T-helper 2 cell treated with Interferon-gamma antibody and Interleukin-4, amounts not matched to agents 100 ng/mL and 5 ng/mL, for 36 hours (primary cell): Measurements from ENCODE around the gene COA3. TPM values are rescaled to one million over a fixed set of nuclear protein-coding genes. Genes with fewer than 3 reads are reported as not detected.
"Not testable (repeated sequence)": the region's sequence is repeated elsewhere in the genome, so short reads cannot be mapped to it uniquely, and the experiment has no call there.

Experiments used
- intact Hi-C: fragments of 100-400 bp; cut with micrococcal nuclease; formaldehyde crosslinking; loops from one replicate; pipeline ENCODE4 v1.15.1; 2023
- total RNA-seq: library from RNA; stranded (reverse); gene quantifications from 2 replicates; pipeline ENCODE4 v1.2.3, GENCODE V29; 2022

COA3 gene
- total RNA-seq, 1 donor from 2014 or later: 48.9 TPM

- intact Hi-C loops: no loop called here
Observed at GRCh38 chr17:42782166-42783061, 16.1 kb downstream of the COA3 start.

GRCh38 chr17:42781639-42782165 lies 16.8 kb downstream of the COA3 start:
- intact Hi-C loops: no loop called here

- intact Hi-C loops: no loop called here
Observed at GRCh38 chr17:42780851-42781638, 17.5 kb downstream of the COA3 start.

GRCh38 chr17:42779936-42780850 lies 18.3 kb downstream of the COA3 start, which contains the start of gene WNK4:
TSS of gene WNK4 (plus strand) at chr17:42780610. CDS start at chr17:42780699, 89 bp downstream.
- intact Hi-C loops: no loop called here

- intact Hi-C loops: no loop called here
Observed at GRCh38 chr17:42779304-42779935, 19.1 kb downstream of the COA3 start.

DNA sequence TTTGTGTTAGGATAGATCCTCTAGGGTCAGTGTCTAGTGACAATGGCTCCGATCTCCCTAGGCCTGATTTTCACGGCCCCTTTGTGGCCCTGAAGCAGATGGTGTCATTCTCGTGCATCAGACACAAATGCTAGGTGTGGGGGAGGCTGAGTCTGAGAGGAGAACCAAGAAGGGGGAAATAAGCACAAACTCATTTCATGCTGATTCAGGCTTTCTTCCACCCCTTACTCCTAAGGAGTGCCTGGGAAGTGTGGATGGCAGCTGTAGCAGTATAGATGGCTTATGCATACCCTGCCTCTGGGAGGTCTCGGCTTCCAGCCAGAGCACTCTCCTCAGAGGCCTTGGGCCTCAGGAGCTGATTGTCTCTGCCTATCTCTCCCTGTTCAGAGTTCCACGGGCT lies 19.9 kb downstream of the COA3 start:
- intact Hi-C loops: no loop called here

GRCh38 chr17:42775534-42776098 lies 22.9 kb downstream of the COA3 start:
- intact Hi-C loops: no loop called here

DNA sequence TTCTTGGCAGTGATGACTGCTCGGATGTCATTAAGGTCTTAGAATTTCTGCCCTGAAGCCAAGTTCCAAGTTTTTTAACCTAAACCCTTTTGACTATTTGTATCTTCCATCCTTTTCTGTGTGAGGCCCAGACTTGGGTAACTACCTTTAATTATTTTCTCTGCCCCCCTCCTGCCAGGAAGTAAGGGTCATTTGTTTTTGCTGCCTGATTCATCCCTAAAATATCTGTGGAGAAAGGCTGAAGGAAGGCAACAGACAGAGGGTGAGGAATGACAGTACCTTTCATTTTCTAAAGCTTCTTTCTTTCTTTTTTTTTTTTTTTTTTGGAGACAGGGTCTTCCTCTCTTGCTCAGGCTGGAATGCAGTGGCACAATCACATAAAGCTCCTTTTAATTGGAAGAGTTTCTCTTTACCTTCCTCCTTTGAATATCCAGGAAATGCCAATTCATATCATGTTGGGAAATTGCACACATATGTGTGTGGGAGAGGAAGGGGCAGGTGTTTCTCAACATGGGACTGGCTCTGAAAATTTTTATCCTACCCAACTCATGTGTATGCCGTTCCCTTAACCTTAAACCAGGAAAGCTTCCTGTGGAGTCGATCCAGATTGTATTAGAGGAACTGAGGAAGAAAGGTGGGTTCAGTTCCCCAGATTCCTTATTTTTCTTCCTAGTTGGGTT lies 24.3 kb downstream of the COA3 start:
- intact Hi-C loops: no loop called here

GRCh38 chr17:42773290-42774035 lies 25.0 kb downstream of the COA3 start, which contains the start of gene VPS25:
TSS of gene VPS25 (plus strand) at chr17:42773449. CDS start at chr17:42773476, 27 bp downstream.
- intact Hi-C loops: loop anchor here (1.0 kb wide), 1 partner anchor 25 kb away; the partner anchor contains the start of genes CNTD1 and COA3

DNA sequence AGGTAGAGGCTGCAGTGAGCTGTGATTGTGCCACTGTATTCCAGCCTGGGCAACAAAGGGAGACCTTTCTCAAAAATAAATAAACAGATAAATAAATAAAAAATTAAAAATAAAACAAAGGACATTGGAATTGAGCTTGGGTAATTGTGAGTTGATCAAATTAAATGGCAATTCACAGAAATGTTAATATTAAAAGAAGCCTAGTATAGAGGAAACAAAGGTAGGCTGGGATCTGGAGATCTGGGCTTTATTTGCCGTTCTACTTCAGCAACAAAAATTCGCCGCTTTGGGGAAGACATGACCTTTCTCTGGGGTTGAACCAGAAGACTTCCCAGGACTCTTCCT lies 25.6 kb downstream of the COA3 start:
- intact Hi-C loops: loop anchor here (1.0 kb wide), 1 partner anchor 25 kb away; the partner anchor contains the start of genes CNTD1 and COA3

DNA sequence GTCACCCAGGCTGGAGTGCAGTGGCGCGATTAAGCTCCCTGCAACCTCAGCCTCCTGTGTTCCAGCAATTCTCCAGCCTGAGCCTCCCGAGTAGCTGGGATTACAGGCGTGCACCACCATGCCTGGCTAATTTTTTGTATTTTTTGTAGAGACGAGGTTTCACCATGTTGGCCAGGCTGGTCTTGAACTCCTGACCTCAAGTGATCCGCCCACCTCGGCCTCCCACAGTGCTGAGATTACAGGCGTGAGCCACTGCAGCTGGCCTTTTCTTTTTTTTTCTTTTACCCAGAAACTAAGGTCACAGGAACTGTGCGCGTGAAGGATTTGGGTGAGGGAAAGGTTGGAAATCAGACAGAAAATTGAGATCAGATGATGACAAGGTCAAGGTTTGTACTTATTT lies 28.5 kb downstream of the COA3 start:
- intact Hi-C loops: not testable (repeated sequence)

GRCh38 chr17:42768006-42768405 lies 30.5 kb downstream of the COA3 start:
- intact Hi-C loops: not testable (repeated sequence)

DNA sequence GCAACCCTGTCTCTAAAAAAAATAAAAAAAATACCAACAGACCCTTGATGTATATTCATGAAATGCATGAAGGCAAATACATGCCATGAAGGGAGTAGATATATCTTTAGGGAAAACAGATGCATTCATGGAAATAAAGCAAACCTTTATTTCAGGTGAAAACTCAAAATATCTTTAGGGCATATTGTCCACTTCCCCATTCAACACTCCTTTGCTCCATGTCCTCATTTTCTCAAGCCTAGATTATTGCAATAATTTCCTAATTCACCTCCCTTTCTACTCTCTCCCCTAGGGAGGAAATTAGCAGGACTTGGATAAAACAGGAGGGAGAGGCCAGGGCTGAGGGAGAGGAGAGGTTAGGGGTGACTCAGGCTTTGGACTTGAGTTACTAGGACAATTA lies 31.0 kb downstream of the COA3 start:
- intact Hi-C loops: no loop called here

- intact Hi-C loops: no loop called here
Observed at GRCh38 chr17:42766124-42766523, 32.4 kb downstream of the COA3 start.

DNA sequence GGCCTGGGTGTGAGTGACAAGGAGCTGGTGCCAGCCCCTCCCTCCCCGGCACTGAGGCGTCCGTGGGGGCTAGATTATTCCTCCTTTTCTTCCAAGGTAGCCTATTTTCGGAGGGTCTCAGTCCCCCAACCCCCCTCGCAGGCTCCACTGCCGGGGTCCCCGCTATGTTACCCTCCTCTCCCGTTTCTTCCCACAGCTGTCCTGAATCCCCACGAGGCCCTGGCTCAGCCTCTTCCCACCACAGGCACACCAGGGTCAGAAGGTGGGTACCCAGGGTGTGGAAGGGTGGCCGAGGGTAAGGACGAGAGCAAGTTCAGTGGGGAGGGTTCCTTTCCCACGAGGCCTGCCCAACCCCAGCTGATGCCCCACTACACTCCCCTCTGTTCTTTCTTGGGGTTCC lies 36.9 kb downstream of the COA3 start:
- intact Hi-C loops: no loop called here

DNA sequence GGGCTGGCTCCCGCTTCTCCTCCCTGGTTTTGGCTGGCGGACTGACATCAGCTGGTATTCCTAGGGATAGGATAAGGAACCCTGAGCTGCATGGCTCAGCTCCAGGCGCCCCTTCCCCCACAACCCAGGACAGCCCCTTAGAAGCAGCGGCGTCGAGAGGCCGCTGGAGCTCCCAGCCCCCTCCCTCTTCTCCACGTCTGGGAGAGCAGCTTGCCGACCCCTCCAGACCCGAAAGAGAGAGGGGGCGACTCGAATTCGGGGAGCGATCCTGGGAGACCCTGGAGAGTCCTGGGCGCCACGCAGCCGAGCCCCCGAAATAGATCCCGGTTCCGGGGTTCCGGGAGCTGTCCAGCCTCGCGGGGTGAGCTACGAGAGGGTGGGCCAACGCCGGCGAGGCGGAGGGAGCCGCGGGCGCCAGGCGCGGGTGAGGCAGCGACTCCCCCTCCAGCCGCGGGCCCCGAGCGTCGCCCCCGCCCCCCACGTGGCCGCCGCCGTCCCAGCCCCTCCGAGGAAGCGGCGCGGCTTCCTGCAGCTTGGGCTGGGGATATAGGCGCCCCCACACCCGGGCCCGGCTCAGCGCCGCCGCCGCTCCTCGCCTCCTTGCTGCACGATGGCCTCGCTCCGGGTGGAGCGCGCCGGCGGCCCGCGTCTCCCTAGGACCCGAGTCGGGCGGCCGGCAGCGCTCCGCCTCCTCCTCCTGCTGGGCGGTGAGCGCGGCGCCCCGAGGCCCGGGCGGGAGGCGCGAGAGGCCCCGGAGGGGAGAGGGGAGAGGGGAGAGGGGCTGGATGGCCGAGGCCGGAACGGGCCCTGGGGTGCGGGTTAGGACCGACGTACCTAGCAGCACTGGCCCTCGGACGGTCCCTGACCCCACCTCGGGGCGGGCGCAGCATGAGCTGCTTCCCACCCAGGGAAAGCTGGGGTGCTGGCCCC lies 37.6 kb downstream of the COA3 start, which contains the start of gene RAMP2:
TSS of gene RAMP2 (plus strand) at position 576 of the 930 bp plus-strand sequence. CDS start at position 611, 35 bp downstream.
- intact Hi-C loops: no loop called here

- intact Hi-C loops: no loop called here
Observed at GRCh38 chr17:42759982-42760651, 38.4 kb downstream of the COA3 start.
